Jurkat, Clone E6-1 (cell line): Measurements from ENCODE around the gene UBN1.

ENCODE experiments used
- DNase-seq: peaks from one replicate; pipeline ENCODE4 v3.0.0-alpha.2; 2011; ENCODE audit warnings: low read depth, low spot score
- H3K4me3 ChIP-seq: 2 replicates; pipeline ENCODE4 v1.5.1; 2011; ENCODE audit warnings: mild to moderate bottlenecking, low read length, control low read depth, moderate library complexity

The UBN1 gene

GRCh38 chr16:4880006-4880580 lies 32.8 kb downstream of the UBN1 start:
- no peak overlapping the region for H3K4me3 ChIP-seq
- DNase-seq, result no peak

DNA sequence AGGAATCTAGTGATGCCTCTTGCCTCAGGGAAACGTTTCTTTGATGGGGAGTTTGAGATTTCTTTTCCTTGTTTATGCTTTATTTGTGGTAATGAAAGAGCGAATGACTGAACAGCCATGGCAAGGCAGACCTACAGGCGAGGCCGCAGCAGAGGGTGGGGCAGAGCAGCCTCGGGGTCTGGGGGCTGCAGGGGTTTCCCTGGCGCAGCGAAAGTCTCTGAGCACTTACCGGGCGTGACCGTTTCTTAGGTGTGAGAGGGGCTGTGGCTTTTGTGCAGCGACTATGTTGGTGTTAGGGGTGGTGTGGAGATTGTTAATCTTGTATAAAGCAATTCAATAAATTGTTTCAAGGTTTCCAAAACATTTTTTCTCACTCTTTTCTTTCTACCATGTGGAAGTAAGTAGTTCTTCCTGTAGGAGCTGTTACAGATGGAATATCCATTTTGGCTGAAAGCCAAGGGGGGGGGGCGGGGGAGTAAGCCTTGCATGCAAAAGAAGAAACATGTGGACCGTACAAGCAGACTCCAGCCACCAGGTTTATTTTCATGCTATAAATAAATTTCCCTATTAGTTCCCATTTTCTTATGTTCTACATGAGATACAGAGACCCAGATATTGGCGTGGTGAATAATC lies 34.8 kb downstream of the UBN1 start:
- H3K4me3 ChIP-seq, result no peak overlapping the region
- no peak for DNase-seq

DNA sequence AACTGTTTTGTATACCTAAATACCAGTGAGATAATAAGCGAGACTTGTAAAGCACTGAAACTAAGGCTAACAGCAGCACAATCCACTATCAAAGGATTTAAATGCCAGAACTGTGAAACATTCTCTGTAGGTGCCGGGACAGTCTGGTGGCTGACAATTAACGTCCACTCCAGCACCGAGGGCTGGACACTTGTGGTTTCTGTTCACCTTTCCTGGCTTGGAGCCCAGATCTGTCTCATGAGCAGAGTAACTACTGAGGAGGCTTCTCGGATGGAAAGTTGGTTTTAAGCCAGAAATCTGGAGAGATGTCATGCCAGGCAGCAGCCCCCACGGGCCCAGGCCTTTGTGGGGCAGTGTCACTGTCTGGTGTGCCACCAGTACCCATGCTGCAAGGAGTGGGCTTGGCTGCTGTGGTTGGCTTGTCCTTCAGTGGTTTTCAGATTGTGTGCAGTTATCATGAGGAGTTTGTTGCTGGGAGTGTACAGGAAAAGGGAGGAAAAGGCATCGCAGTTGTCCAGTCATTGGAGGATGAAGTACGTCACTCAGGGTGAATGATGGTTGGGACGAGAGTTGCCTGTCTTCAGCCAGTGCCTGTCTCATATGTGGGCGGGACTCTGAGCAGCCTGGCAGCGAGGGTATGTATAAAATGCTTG lies 35.5 kb downstream of the UBN1 start:
- no peak for DNase-seq
- H3K4me3 ChIP-seq, result no peak overlapping the region

DNA sequence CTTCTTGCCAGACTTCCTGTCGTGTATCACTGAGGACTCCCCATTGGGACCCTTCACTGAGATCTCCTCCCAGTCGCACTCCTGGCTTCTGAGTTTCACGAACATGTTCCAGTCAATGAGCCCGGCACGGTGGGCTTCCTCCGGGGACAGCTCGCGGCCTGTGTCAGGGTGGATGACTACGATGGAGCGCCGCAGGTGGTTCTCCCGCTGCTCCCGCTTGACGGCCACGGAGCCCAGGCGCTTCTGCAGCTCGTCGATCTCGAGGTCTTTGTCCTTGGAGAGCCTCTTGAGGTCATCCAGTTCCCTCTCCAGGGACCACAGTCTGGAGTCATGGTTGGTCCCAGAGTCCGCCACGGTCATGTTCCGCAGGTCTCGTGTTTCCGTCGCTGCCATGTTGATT lies 36.2 kb downstream of the UBN1 start:
- no peak overlapping the region for H3K4me3 ChIP-seq
- DNase-seq, result no peak

- no peak for DNase-seq
- no peak overlapping the region for H3K4me3 ChIP-seq
These were observed 36.9 kb downstream of the UBN1 start for GRCh38 chr16:4884209-4884608.

- DNase-seq, result no peak
- no peak overlapping the region for H3K4me3 ChIP-seq
These were observed 37.9 kb downstream of the UBN1 start for GRCh38 chr16:4884972-4885874.

GRCh38 chr16:4886151-4886550 lies 38.9 kb downstream of the UBN1 start:
- DNase-seq, result no peak
- H3K4me3 ChIP-seq, result no peak overlapping the region

DNA sequence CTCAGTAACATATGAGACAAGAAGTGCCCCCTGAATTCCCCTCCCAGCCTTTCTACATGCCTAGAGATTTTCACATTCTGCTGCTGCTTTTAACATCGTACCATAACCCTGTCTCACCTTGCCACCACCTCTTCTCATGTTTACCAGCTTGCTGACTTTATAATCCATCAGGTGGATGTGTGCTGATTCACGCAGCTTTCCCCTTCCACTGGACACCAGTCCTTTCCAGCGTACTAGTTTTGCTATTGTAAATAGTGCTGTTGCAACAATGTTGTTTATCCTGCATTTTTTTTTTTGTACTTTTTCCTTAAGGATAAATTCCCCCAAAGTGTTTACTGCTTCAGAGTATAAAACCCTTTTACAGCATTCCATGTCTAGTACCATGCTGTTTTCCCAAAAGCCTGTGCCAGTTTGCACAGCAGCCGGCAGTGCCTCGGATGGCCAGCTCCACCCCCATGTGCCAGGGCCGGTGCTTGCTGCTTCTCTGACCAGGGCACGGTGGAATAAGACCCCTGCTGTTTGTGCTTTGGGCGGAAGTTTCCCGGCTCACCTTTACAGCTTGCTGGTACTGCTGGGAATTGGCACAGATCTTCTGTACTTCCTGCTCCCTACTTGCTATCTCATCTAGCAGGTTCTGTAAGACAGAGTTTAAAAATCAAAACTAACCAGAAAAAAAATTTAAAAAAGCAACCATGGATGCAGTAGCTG lies 41.3 kb downstream of the UBN1 start:
- H3K4me3 ChIP-seq, result no peak overlapping the region
- no peak for DNase-seq

GRCh38 chr16:4890026-4890425 lies 42.7 kb downstream of the UBN1 start:
- H3K4me3 ChIP-seq, result no peak overlapping the region
- DNase-seq, result no peak

DNA sequence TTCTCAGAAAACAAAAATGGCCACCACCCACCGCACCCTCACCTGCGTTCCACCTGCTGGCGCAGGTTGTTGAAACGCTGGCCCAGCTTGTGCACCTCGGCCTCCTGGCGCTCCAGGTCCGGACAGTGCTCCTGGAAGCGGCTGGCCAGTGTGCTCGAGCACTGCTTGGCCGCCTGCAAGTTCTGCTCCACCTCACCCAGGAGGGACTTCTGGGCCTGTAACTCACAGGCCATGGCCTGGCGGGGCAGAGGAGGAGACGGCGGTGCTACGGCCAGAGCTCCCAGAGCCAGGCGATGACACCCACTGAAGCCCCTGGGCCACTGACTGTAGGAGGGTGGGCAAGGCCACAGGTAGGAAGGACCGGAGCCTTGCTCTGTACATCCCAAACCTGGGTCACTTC lies 43.4 kb downstream of the UBN1 start:
- no peak for DNase-seq
- no peak overlapping the region for H3K4me3 ChIP-seq

GRCh38 chr16:4891097-4891885 lies 44.0 kb downstream of the UBN1 start:
- DNase-seq, result no peak

GRCh38 chr16:4891886-4892216 lies 44.6 kb downstream of the UBN1 start:
- no peak overlapping the region for H3K4me3 ChIP-seq
- no peak for DNase-seq

More at GRCh38 chr16:4891097-4891885, 44.0 kb downstream of the UBN1 start:
- no peak overlapping the region for H3K4me3 ChIP-seq

DNA sequence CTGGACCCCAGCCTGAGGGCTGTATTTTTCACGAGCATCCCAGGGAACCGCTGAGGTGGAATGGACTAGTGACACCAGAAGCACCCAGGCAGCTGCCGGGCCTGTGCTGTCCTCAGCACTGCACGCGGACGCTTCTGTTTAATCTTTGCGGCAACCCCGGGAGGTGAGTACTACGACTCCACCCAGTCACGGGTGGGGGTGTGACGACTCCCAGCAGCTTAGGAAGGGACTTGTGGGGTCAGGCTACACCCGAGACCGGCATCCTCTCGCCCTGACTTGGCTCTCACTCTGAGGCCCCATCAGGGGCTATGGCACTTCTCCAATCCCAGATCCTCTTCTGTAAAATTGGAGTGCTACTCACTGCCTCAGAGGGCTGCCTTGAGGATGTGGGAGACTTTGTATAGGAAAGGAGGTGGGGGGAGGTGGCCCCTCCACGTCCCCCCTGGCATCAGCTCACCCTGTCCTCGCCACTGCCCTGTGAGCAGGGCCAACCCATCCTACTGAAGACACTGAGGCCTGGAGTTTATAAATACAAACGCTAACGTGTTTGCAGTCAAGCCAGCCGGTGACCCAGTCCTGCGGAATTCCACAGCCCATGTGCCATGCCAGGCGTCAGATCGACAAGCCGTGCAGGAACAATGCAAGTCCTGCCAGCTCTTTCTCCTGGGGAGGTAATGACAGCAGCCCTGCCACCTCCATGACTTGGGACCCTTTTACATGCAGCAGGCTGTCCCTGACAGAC lies 45.3 kb downstream of the UBN1 start:
- DNase-seq, result no peak
- H3K4me3 ChIP-seq, result no peak overlapping the region

GRCh38 chr16:4893103-4893862 lies 46.0 kb downstream of the UBN1 start:
- no peak overlapping the region for H3K4me3 ChIP-seq
- DNase-seq, result no peak

DNA sequence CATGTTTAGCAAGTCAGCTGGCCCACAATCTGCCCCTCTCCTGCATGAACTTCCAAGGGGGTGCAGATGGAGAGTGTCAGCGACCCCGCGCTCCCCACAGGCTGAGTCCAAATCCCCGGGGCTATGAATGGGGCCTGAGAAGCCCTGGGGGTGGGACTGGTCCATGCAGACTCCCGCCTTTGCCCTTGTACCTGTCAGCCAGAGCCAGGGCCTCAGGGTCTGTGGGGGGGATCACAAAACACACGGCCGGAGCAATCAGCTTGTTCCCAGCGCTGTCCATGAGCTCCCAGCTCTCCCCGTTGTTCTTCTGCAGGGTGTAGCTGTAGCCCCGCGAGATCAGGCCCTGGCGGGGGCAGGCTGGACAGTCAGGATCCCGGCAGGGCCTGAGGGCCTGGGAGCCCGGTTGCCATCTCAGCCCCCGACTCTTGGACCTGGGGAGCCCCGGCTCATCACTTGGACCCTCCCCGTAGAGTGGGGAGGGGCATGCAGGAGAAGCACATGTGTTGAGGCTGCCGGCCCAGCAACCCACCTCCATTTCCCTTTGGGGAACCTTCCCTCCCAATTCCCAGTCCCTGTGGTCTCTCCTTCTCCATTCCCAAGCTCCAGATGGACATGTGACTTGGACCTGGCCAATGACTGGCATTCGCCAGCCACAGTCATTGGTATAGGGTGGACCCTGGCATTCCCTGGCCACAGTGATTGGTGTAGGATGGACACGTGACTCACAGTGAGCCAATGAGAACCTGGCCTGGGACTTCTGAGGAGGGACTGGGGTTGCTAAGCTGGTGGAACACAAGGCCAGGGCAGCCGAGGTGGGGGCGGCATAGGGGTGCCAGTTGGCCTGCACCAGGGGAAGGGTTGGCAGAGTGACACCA lies 47.2 kb downstream of the UBN1 start:
- DNase-seq, result peak; percentile 17

DNA sequence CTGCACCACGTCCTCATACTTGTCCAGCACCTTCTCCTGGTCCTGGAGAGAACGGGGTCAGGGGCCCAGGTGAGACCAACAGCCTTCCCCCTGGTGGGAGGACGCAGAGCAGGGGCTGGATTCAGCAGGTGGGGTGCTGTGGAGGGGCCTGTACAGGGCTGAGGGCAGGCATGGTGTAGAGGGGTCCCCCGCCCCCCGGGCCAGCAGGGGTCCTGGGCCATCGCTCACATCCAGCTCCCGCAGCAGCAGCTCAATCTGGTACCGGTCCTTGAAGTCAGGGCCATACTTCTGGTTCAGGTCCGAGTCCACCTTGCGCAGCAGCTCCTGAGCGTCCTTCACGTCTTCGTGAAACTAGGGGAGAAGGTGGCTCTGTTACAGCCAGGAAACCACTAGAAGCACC lies 48.1 kb downstream of the UBN1 start:
- no peak for DNase-seq
- no peak overlapping the region for H3K4me3 ChIP-seq

More for the DNA sequence above, 47.2 kb downstream of the UBN1 start:
- no peak overlapping the region for H3K4me3 ChIP-seq
